ENCODE results near the gene HEATR3.

- TF ChIP-seq GABPB1 (CRISPR knock-in tag; IDR thresholded peaks at IDR 0.05) (no peak), ZNF652 (CRISPR knock-in tag; IDR thresholded peaks at IDR 0.05; ENCODE audit: borderline replicate concordance, low read depth) (no peak), NFRKB (IDR thresholded peaks at IDR 0.05) (no peak), MAZ (IDR thresholded peaks at IDR 0.05; ENCODE audit: borderline replicate concordance, low read depth, low read length) (no peak), MAZ (CRISPR knock-in tag; IDR thresholded peaks at IDR 0.05; ENCODE audit: low read depth) (no peak), PAX8 (CRISPR knock-in tag; IDR thresholded peaks at IDR 0.05; ENCODE audit: borderline replicate concordance) (no peak), CTCF (CRISPR knock-in tag; IDR thresholded peaks at IDR 0.05) (no peak), CREB1 (IDR thresholded peaks at IDR 0.05) (no peak), CREB1 (CRISPR knock-in tag; IDR thresholded peaks at IDR 0.05) (no peak), TAF1 (CRISPR knock-in tag; IDR thresholded peaks at IDR 0.05) (no peak), POLR2AphosphoS5 (IDR thresholded peaks at IDR 0.05; ENCODE audit: low read depth, low read length) (no peak), NFYB (CRISPR knock-in tag; IDR thresholded peaks at IDR 0.05) (no peak), JUN (CRISPR knock-in tag; IDR thresholded peaks at IDR 0.05) (no peak), BRF2 (CRISPR knock-in tag; IDR thresholded peaks at IDR 0.05) (no peak), NR1H2 (CRISPR knock-in tag; IDR thresholded peaks at IDR 0.05; ENCODE audit: borderline replicate concordance, low read depth) (no peak), GABPA (IDR thresholded peaks at IDR 0.05; ENCODE audit: low read depth, low read length) (no peak), GABPA (CRISPR knock-in tag; IDR thresholded peaks at IDR 0.05; ENCODE audit: low read depth) (no peak)
Measured at GRCh38 chr16:50096791-50097190, 31.0 kb downstream of the HEATR3 start.

All from HepG2 (cell line).